GM13977 (cell line): Measurements from ENCODE around the gene SEMA6B.

ENCODE experiments used
- DNase-seq: peaks from one replicate; pipeline ENCODE4 v3.0.0; 2012; ENCODE audit warnings: low spot score
- CTCF ChIP-seq: IDR thresholded peaks from 2 replicates; pipeline ENCODE4 v1.5.1; 2012; ENCODE audit warnings: mild to moderate bottlenecking, control low read depth; ENCODE audit not compliant: insufficient read depth; ENCODE audit errors: extremely low read depth, missing control alignments
- in situ Hi-C: fragments of 300-500 bp; cut with MboI; formaldehyde crosslinking; loops from one replicate; pipeline ENCODE4 v1.12.0; 2022; ENCODE audit warnings: low sequenced_read_pairs, low pct_unique_long_range_greater_than_20kb, mixed read lengths, inconsistent platforms; ENCODE audit not compliant: unreplicated experiment

The SEMA6B gene

DNA sequence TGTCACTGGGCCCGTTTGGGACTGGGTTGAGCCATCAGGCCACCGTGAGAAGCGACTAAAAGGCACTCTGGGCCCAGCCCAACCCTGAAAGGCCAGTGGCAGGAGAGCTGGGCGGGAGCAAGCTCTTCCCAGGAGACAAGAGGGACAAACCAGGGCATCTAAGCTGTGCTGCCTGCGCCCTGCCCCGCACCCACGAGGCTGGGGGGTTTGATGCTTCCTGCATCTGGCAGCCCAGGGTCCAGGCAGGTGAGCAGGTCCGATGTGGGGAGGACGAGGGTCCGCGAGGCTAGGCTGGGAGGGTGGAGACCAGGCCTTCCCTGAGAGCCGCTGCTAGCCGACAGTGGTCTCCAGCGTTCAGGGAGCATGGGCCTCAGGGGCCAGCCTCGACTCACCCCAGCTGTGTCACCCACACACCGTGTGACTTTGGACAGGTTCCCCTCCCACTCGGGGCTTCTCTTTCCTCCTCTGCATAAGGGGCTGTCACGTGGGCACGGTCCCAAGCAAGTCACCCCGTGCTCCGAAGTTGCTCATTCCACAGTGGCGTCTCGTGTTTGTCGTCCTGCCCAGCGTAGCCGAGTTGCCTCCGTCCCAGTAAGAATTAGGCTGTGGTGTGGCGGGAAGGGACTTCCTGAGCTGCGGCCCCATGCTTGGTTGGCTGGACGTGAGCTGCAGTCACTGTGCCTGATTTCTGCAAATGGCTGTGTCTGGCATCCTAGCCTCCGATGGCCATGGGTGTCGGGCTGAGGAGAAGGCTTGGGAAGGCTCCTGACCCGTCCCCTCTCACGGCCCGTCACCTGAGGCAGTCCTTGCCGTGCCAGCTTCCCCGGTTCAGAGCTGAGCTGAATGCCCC, 57.0 kb downstream of the SEMA6B start:
- DNase-seq: no peak
- TF ChIP-seq CTCF: no peak
- in situ Hi-C loops: no loop called here

DNA sequence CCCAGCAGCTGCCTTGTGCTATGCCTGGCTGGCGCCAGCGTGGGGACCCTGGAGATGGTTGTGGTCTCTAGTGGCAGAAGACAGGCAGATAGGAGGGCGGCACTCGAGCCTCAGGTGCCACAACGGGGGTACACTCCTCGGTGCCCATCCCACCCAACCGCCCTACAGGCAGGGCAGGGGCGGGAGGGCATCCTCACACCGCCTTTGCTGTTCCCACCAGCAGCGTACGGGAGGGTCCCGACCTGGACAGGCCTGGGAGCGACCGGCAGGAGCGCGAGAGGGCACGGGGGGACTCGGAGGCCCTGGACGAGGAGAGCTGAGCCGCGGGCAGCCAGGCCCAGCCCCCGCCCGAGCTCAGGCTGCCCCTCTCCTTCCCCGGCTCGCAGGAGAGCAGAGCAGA, 57.8 kb downstream of the SEMA6B start:
- in situ Hi-C loops: no loop called here
- no peak for DNase-seq
- no peak for TF ChIP-seq CTCF

DNA sequence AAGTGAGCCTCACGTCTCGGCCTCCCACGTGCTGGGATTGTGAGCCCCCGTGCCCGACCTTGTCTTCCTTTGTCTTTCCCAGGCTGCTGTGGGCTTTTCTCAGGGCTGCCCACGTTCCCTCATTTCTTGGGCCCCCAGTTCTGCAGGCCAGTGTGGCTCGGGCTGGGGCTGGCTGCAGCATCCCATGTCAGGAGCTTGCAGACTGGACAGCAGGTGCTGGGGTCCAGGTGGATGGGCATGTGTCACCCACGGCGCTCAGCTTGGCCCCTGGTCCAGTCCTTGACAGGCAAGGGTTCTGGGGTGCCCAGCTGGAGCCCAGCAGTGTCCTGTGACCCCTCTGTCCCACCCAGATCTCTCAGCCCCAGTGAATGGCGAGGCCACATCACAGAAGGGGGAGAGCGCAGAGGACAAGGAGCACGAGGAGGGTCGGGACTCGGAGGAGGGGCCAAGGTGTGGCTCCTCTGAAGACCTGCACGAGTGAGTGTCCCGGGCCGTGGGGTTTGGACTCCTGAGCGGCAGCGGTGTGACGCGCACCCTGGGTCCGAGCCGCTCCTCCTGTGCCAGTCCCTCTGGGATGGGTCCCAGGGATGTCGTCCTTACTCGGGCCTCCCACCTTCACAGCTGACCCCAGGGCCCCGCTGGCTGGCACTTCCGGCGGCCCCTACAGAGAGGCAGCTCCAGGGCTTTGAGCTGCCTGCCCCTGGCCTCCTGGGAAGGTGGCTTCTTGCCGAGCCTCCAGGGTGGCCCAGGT, 58.5 kb downstream of the SEMA6B start:
- DNase-seq: no peak
- in situ Hi-C loops: no loop called here
- TF ChIP-seq CTCF: no peak

DNA sequence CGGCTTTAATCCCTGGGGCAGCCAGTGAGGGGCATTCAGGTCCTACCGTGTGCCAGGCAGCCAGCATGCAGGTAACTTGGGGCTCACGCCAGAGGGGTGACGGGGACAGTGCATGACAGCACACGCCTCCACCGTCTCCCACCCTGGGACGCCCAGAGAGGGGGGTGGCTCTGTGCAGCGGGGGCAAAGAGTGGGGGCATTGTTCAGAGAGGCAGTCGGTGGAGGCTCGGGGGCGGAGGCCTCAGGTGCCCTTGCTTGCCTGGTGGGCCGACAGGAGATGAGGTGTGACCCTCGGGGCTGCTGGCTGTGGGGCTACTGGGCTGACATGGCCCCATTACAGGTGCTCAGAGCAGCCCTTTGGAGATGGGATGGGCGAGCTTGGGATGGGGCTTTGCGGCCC, 59.6 kb downstream of the SEMA6B start:
- in situ Hi-C loops: no loop called here
- no peak for DNase-seq
- TF ChIP-seq CTCF: no peak

DNA sequence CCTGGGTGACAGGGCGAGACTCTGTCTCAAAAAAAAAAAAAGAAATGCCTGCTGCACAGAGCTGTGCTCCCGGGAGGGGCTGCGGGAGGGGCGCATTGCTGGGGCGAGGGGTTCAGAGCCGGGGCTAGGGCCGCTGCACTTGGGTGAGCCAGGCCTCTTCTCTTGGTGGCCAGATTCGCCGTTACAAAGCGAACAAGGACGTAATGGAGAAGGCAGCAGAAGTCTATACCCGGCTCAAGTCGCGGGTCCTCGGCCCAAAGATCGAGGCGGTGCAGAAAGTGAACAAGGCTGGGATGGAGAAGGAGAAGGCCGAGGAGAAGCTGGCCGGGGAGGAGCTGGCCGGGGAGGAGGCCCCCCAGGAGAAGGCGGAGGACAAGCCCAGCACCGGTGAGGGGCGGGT, 60.2 kb downstream of the SEMA6B start:
- in situ Hi-C loops: no loop called here
- no peak for DNase-seq
- no peak for TF ChIP-seq CTCF

- in situ Hi-C loops: no loop called here
- TF ChIP-seq CTCF: no peak
- DNase-seq: no peak
Observed at GRCh38 chr19:4498694-4499093, 60.8 kb downstream of the SEMA6B start.
